ENCODE measurements around the gene TBCD.

The TBCD gene

DNA sequence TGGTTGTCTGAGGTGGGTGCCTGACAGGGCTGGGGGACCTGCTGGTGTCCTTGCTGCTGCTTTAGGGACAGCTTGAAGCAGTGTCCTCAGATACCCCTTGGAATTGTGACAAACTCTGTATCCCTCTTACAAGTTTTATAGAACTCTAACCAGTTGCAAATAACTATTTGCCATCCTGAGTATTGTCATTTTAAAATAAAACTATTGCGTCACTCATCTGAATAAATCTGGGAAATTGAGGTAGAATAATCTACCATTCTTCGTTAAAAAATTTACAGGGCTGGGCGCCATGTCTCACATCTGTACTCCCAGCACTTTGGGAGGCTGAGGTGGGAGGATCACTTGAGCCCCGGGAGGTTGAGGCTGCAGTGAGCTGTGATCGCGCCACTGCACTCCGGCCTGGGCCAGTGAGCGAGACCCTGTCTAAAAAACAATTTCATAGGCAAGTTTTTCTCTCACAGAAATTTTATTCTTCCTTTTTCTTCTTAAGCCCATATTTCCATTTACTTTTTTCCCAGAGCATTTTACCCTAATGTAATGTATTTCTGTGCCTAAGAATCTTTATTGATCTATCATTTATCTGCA lies 73.8 kb downstream of the TBCD start:
- no peak overlapping the region for H3K4me3 ChIP-seq (ENCODE audit: low read depth, low read length)
- DNase-seq (ENCODE audit: low read depth) = no peak

DNA sequence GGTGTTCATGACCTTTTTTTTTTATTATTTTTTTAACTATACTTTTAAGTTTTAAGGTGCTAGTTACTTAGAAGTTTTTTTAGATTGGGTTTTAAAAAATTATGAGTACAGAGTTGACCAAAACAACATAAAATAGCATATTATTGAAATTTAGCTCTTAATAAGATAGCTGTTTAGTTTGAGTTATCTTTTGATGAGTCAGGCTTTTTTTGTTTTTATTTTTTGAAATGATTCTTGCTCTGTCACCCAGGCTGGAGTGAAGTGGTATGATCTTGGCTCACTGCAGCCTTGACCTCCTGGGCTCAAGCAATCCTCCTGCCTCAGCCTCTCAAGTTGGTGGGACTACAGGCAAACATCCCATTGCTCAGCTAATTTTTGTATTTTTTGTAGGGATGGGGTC lies 74.3 kb downstream of the TBCD start:
- DNase-seq (ENCODE audit: low read depth) = no peak
- no peak for TF ChIP-seq POLR2A (IDR thresholded peaks at IDR 0.05; ENCODE audit: extremely low read depth, insufficient read length)
- TF ChIP-seq, protein P1, sequence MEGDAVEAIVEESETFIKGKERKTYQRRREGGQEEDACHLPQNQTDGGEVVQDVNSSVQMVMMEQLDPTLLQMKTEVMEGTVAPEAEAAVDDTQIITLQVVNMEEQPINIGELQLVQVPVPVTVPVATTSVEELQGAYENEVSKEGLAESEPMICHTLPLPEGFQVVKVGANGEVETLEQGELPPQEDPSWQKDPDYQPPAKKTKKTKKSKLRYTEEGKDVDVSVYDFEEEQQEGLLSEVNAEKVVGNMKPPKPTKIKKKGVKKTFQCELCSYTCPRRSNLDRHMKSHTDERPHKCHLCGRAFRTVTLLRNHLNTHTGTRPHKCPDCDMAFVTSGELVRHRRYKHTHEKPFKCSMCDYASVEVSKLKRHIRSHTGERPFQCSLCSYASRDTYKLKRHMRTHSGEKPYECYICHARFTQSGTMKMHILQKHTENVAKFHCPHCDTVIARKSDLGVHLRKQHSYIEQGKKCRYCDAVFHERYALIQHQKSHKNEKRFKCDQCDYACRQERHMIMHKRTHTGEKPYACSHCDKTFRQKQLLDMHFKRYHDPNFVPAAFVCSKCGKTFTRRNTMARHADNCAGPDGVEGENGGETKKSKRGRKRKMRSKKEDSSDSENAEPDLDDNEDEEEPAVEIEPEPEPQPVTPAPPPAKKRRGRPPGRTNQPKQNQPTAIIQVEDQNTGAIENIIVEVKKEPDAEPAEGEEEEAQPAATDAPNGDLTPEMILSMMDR (IDR thresholded peaks at IDR 0.05; ENCODE audit: low read depth, low read length) = no peak
- TF ChIP-seq, protein P2, sequence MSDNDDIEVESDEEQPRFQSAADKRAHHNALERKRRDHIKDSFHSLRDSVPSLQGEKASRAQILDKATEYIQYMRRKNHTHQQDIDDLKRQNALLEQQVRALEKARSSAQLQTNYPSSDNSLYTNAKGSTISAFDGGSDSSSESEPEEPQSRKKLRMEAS (IDR thresholded peaks at IDR 0.05; ENCODE audit: low read depth, low read length) = no peak
- no peak for TF ChIP-seq MYC (IDR thresholded peaks at IDR 0.05; ENCODE audit: low read depth, low read length)
- no peak overlapping the region for H3K4me3 ChIP-seq (ENCODE audit: low read depth, low read length)

More for the DNA sequence above, 73.8 kb downstream of the TBCD start:
- TF ChIP-seq, protein P2 (IDR thresholded peaks at IDR 0.05; ENCODE audit: low read depth, low read length) = no peak
- TF ChIP-seq, protein P1 (IDR thresholded peaks at IDR 0.05; ENCODE audit: low read depth, low read length) = no peak
- no peak for TF ChIP-seq MYC (IDR thresholded peaks at IDR 0.05; ENCODE audit: low read depth, low read length)
- TF ChIP-seq POLR2A (IDR thresholded peaks at IDR 0.05; ENCODE audit: extremely low read depth, insufficient read length) = no peak

DNA sequence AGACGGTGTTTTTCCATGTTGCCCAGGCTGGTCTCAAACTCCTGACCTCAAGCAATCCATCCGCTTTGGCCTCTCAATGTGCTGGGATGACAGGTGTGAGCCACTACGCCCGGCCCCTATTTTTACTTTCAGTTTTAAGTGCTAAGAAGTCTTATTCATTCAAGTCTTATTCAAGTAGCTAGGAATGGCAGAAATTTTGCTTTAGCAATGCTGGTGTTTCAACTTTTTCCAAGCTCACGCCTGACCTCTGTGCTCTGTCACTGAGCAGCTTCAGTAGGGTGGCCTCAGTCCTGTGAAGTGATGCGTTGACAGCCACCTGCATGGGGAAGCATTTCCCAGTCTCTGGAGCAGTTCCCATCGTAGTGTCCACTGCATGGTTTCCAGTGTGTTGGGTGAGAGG lies 75.1 kb downstream of the TBCD start:
- DNase-seq (ENCODE audit: low read depth) = no peak
- no peak overlapping the region for H3K4me3 ChIP-seq (ENCODE audit: low read depth, low read length)
- no peak for TF ChIP-seq MYC (IDR thresholded peaks at IDR 0.05; ENCODE audit: low read depth, low read length)
- TF ChIP-seq POLR2A (IDR thresholded peaks at IDR 0.05; ENCODE audit: extremely low read depth, insufficient read length) = no peak
- TF ChIP-seq, protein P2 (IDR thresholded peaks at IDR 0.05; ENCODE audit: low read depth, low read length) = no peak
- TF ChIP-seq, protein P1 (IDR thresholded peaks at IDR 0.05; ENCODE audit: low read depth, low read length) = no peak

DNA sequence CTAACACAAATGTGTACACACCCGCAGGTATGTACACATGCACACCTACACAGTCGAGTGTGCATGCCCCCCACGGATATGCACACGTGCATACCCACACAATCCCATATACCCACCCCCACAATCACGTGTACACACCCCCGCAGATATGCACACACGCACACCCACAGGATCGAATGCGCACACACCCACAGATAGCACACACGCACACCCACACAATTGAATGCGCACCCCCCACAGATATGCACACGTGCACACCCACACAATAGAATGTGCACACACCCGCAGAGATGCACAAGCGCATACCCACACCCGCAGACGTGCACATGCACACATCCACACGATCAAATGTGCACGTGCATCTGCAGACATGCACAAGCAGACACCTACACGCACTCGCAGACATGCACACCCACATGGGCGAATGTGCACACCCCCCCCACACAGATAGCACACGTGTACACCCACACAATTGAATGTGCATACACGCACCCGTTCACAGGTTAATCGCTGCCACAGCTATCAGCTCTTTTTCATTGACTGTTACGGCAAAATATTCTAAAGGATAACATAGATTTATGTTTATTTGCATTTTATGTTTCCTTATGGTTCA lies 77.1 kb downstream of the TBCD start:
- TF ChIP-seq, protein P2 (IDR thresholded peaks at IDR 0.05; ENCODE audit: low read depth, low read length) = no peak
- no peak for TF ChIP-seq POLR2A (IDR thresholded peaks at IDR 0.05; ENCODE audit: extremely low read depth, insufficient read length)
- no peak for TF ChIP-seq MYC (IDR thresholded peaks at IDR 0.05; ENCODE audit: low read depth, low read length)
- TF ChIP-seq, protein P1 (IDR thresholded peaks at IDR 0.05; ENCODE audit: low read depth, low read length) = no peak
- H3K4me3 ChIP-seq (ENCODE audit: low read depth, low read length) = no peak overlapping the region
- DNase-seq (ENCODE audit: low read depth) = no peak

DNA sequence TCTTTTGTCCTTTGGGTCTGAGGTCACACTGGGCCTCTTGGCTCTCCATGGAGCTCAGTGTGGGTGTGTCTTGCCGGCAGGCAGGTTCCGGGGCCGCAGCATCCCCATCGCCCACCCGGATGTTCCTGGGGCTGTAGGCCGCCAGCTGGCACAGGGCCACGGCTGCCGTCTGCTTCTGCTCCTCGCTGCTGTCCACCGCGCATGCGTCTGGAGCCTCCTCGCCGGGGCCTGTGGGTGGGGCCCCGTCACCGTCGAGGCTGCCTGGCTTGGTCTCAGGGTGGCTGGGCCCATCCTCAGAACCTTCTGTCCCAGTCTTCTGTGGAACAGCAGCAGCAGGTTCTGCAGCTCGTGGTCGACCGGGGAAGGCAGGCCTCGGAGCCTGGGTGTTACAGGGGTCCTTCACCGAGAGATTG lies 78.4 kb downstream of the TBCD start:
- TF ChIP-seq MYC (IDR thresholded peaks at IDR 0.05; ENCODE audit: low read depth, low read length) (no peak), POLR2A (IDR thresholded peaks at IDR 0.05; ENCODE audit: extremely low read depth, insufficient read length) (no peak)
- TF ChIP-seq, protein P1 (IDR thresholded peaks at IDR 0.05; ENCODE audit: low read depth, low read length) = no peak
- TF ChIP-seq, protein P2 (IDR thresholded peaks at IDR 0.05; ENCODE audit: low read depth, low read length) = no peak
- no peak for DNase-seq (ENCODE audit: low read depth)

More for the DNA sequence above, 78.4 kb downstream of the TBCD start:
- H3K4me3 ChIP-seq (ENCODE audit: low read depth, low read length) = no peak overlapping the region

Measured in NB4 (cell line).